Measurements from ENCODE around the gene NOL7. TPM values are rescaled to one million over a fixed set of nuclear protein-coding genes. Genes with fewer than 3 reads are reported as not detected.

The NOL7 gene
- total and polyA plus RNA-seq, 2 of the 13 experiments (the other 11 are each of a cell fraction or from before 2014, with no cell fraction given), result 37.8 to 186 TPM

DNA sequence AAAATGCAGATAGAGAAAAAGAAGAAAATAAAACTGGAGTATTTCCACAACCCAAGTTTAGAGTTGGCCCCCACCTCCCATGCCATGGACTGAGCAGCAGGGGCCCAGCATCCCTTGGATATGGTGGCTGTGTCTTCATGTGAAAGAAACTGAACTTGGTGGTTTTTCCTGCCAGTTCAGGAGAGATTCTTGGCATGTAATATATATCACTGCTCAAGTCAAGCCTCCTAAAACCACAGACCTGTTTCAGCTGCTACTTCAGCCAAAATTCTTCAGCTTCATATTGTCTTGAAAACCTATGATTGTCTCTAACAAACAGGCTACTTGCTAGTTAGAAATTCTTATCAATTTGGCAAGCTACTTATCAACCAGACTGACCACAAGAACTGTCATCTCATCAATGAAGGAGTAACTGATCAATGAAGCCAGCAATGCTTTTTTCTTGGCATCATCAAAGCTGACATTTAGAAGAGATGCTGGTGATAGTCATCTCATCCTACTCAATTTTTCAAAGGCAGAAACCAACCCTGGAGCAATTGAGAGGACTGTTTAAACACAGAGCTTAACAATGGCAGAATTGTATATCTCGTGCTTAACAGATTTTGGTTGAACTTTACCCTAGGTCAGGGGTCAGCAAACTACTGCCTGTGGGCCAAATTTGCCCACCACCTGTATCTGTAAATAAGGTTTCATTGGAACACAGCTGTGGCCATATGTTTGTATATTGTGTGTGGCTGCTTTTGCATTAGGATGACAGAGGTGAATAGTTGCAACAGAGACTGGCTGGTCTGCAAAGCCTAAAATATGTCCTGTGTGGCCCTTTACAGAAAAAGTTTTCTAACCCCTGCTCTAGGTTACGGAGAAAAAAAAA lies 10.4 kb upstream of the NOL7 start (continued):
- TF ChIP-seq, protein P1, sequence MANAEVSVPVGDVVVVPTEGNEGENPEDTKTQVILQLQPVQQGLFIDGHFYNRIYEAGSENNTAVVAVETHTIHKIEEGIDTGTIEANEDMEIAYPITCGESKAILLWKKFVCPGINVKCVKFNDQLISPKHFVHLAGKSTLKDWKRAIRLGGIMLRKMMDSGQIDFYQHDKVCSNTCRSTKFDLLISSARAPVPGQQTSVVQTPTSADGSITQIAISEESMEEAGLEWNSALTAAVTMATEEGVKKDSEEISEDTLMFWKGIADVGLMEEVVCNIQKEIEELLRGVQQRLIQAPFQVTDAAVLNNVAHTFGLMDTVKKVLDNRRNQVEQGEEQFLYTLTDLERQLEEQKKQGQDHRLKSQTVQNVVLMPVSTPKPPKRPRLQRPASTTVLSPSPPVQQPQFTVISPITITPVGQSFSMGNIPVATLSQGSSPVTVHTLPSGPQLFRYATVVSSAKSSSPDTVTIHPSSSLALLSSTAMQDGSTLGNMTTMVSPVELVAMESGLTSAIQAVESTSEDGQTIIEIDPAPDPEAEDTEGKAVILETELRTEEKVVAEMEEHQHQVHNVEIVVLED (CRISPR knock-in tag; IDR thresholded peaks at IDR 0.05; ENCODE audit: borderline replicate concordance), result peak; percentile 31; the same call in 1 of the 2 replicates
- peak; percentile 38 for TF ChIP-seq STAG1 (CRISPR knock-in tag; IDR thresholded peaks at IDR 0.05)
- no peak for TF ChIP-seq SRSF9 (IDR thresholded peaks at IDR 0.05; ENCODE audit: borderline replicate concordance, insufficient read depth, low read depth, low read length, poor library complexity, severe bottlenecking)
- peak; percentile 77; the same call in 1 of the 2 replicates for TF ChIP-seq ZNF644 (CRISPR knock-in tag; IDR thresholded peaks at IDR 0.05; ENCODE audit: low read depth)
- TF ChIP-seq ZNF276 (CRISPR knock-in tag; IDR thresholded peaks at IDR 0.05; ENCODE audit: low read depth), result no peak
- peak; percentile 97 for TF ChIP-seq TARDBP (CRISPR knock-in tag; IDR thresholded peaks at IDR 0.05)
- TF ChIP-seq BRF2 (CRISPR knock-in tag; IDR thresholded peaks at IDR 0.05), result peak; percentile 92; the same call in 1 of the 2 replicates
- TF ChIP-seq ZNF34 (CRISPR knock-in tag; IDR thresholded peaks at IDR 0.05; ENCODE audit: borderline replicate concordance), result peak; percentile 91; the same call in 1 of the 2 replicates
- TF ChIP-seq, protein P2, sequence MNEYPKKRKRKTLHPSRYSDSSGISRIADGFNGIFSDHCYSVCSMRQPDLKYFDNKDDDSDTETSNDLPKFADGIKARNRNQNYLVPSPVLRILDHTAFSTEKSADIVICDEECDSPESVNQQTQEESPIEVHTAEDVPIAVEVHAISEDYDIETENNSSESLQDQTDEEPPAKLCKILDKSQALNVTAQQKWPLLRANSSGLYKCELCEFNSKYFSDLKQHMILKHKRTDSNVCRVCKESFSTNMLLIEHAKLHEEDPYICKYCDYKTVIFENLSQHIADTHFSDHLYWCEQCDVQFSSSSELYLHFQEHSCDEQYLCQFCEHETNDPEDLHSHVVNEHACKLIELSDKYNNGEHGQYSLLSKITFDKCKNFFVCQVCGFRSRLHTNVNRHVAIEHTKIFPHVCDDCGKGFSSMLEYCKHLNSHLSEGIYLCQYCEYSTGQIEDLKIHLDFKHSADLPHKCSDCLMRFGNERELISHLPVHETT (CRISPR knock-in tag; conservative IDR thresholded peaks at IDR 0.05), result no peak; the same call in 1 of the 2 replicates
- TF ChIP-seq ARID2 (CRISPR knock-in tag; IDR thresholded peaks at IDR 0.05; ENCODE audit: borderline replicate concordance), result peak; percentile 73; the same call in 1 of the 2 replicates
- no peak for TF ChIP-seq ZNF597 (CRISPR knock-in tag; IDR thresholded peaks at IDR 0.05)
- peak; percentile 97 for TF ChIP-seq HMG20B (CRISPR knock-in tag; conservative IDR thresholded peaks at IDR 0.05)
- peak; percentile 48; the same call in 1 of the 2 replicates for TF ChIP-seq KLF15 (CRISPR knock-in tag; IDR thresholded peaks at IDR 0.05; ENCODE audit: borderline replicate concordance)
- TF ChIP-seq ARNT2 (CRISPR knock-in tag; IDR thresholded peaks at IDR 0.05; ENCODE audit: low read depth), result peak; percentile 85; the same call in 1 of the 2 replicates
- TF ChIP-seq ZNF589 (CRISPR knock-in tag; conservative IDR thresholded peaks at IDR 0.05), result no peak
- TF ChIP-seq EED (CRISPR knock-in tag; IDR thresholded peaks at IDR 0.05), result no peak
- TF ChIP-seq ZNF598 (CRISPR knock-in tag; IDR thresholded peaks at IDR 0.05; ENCODE audit: borderline replicate concordance), result no peak
- no peak for TF ChIP-seq JUND (CRISPR knock-in tag; IDR thresholded peaks at IDR 0.05)
- TF ChIP-seq SMAD9 (CRISPR knock-in tag; IDR thresholded peaks at IDR 0.05), result no peak
